Measurements from ENCODE around the gene MANEAL. TPM values are rescaled to one million over a fixed set of nuclear protein-coding genes. Genes with fewer than 3 reads are reported as not detected.

MANEAL gene
- total RNA-seq, 1 donor from 2014 or later, result 23.8 TPM

- Mint-ChIP-seq H3K9me3 (ENCODE audit: low read depth) (no peaks in the 10 kb centered on the region), H3K4me3 (ENCODE audit: low read depth) (no peak overlapping the region), H3K27ac (no peak overlapping the region), H3K27me3 (no peaks in the 10 kb centered on the region), H3K36me3 (ENCODE audit: insufficient read depth) (peaks cover 2% of the 10 kb centered on the region), H3K4me1 (ENCODE audit: low read depth) (peaks cover 2% of the 10 kb centered on the region)
- DNase-seq (ENCODE audit: low spot score, unreplicated experiment), result no peak
- no peak for TF ChIP-seq CTCF (IDR thresholded peaks at IDR 0.05; ENCODE audit: unreplicated experiment)
Measured at GRCh38 chr1:37850352-37850955, 56.8 kb downstream of the MANEAL start.

Other genes with a start within 250 kb of the MANEAL start
- gene SNIP1, start 239.6 kb upstream of the MANEAL start, total RNA-seq, result 17.1 and 18.2 TPM in 2 replicates
- 72.1 and 75.4 TPM in 2 replicates for gene DNALI1, start 236.9 kb upstream of the MANEAL start, total RNA-seq
- 50.0 and 55.0 TPM in 2 replicates for gene GNL2, start 197.9 kb upstream of the MANEAL start, total RNA-seq
- not detected in 2 replicates for gene RSPO1, start 159.0 kb upstream of the MANEAL start, total RNA-seq
- 19.3 and 20.6 TPM in 2 replicates for gene CDCA8, start 101.3 kb upstream of the MANEAL start, total RNA-seq
- 5.1 and 6.2 TPM in 2 replicates for gene EPHA10, start 28.7 kb upstream of the MANEAL start, total RNA-seq
- gene C1orf122, start 13.9 kb downstream of the MANEAL start, total RNA-seq, result 43.6 and 43.9 TPM in 2 replicates
- gene YRDC, start 14.4 kb downstream of the MANEAL start, total RNA-seq, result 14.0 and 15.0 TPM in 2 replicates
- gene MTF1, start 65.7 kb downstream of the MANEAL start, total RNA-seq, result 15.3 and 20.4 TPM in 2 replicates
- 21.1 and 21.9 TPM in 2 replicates for gene INPP5B, start 153.2 kb downstream of the MANEAL start, total RNA-seq
- 73.8 and 77.3 TPM in 2 replicates for gene SF3A3, start 196.2 kb downstream of the MANEAL start, total RNA-seq
- gene FHL3, start 211.7 kb downstream of the MANEAL start, total RNA-seq, result 16.5 and 17.6 TPM in 2 replicates
- gene UTP11, start 218.9 kb downstream of the MANEAL start, total RNA-seq, result 23.8 and 27.2 TPM in 2 replicates